Measurements from ENCODE around the gene KCNQ1. TPM values are rescaled to one million over a fixed set of nuclear protein-coding genes. Genes with fewer than 3 reads are reported as not detected.

Gene KCNQ1
- total RNA-seq, 1 experiment from 2014 or later: 1.0 TPM

- no peaks in the 10 kb centered on the region for H3K27me3 ChIP-seq (replicated peaks; ENCODE audit: control insufficient read depth, insufficient read depth, low read length)
- Mint-ChIP-seq H3K4me1 (ENCODE audit: low read depth, unreplicated experiment) (peaks cover 34% of the 10 kb centered on the region), H3K9me3 (ENCODE audit: unreplicated experiment) (no peaks in the 10 kb centered on the region), H3K27me3 (ENCODE audit: insufficient read depth, unreplicated experiment) (no peaks in the 10 kb centered on the region), H3K27ac (ENCODE audit: unreplicated experiment) (no peak overlapping the region), H3K36me3 (ENCODE audit: insufficient read depth, unreplicated experiment) (peaks cover 63% of the 10 kb centered on the region), H3K4me3 (ENCODE audit: unreplicated experiment) (no peak overlapping the region)
- H3K36me3 ChIP-seq (ENCODE audit: control insufficient read depth, insufficient read depth, low read length): peaks cover 12% of the 10 kb centered on the region
- intact Hi-C loops (cut with micrococcal nuclease; ENCODE audit: unreplicated experiment): loop anchor here (1.0 kb wide), 1 partner anchor 196 kb away; no protein-coding TSS in a partner anchor
- TF ChIP-seq CTCF (IDR thresholded peaks at IDR 0.05; ENCODE audit: insufficient read depth in 1 of 2, low read depth in 1 of 2, low read length in 1 of 2, severe bottlenecking in 1 of 2, unreplicated experiment in 1 of 2): peak; percentile 33 to 70
- no TSS peak for BruUV-seq (replicated peaks)
- no peak overlapping the region for H3K4me3 ChIP-seq (ENCODE audit: low read depth, low read length)
- H3K4me1 ChIP-seq: peaks cover 19% of the 10 kb centered on the region
- POLR2A ChIA-PET: no interaction called here
- H3K9me3 ChIP-seq: no peaks in the 10 kb centered on the region
- DNase-seq: peak; percentile 46 to 55
- CTCF ChIA-PET: interaction anchor here (0.6 to 0.9 kb wide), 2 partner anchors 161 to 196 kb away, joined by 3 to 4 read pairs; no protein-coding TSS in a partner anchor
Measured at GRCh38 chr11:2691991-2692875, 247.4 kb downstream of the KCNQ1 start.

- Histone ChIP-seq H3K36me3 (ENCODE audit: control insufficient read depth, insufficient read depth, low read length) (peaks cover 9% of the 10 kb centered on the region), H3K4me3 (ENCODE audit: low read depth, low read length) (no peak overlapping the region), H3K27me3 (replicated peaks; ENCODE audit: control insufficient read depth, insufficient read depth, low read length) (no peaks in the 10 kb centered on the region), H3K9me3 (no peaks in the 10 kb centered on the region), H3K4me1 (peaks cover 27% of the 10 kb centered on the region)
- CTCF ChIA-PET: no interaction called here
- no peaks in the 10 kb centered on the region for H3K27me3 Mint-ChIP-seq (ENCODE audit: insufficient read depth, unreplicated experiment)
- H3K36me3 Mint-ChIP-seq (ENCODE audit: insufficient read depth, unreplicated experiment): peaks cover 55% of the 10 kb centered on the region
- POLR2A ChIA-PET: no interaction called here
- H3K4me3 Mint-ChIP-seq (ENCODE audit: unreplicated experiment): no peak overlapping the region
- TF ChIP-seq CTCF (IDR thresholded peaks at IDR 0.05; ENCODE audit: insufficient read depth in 1 of 2, low read depth in 1 of 2, low read length in 1 of 2, severe bottlenecking in 1 of 2, unreplicated experiment in 1 of 2): peak in 1 of 2 experiments; percentile 8
- H3K4me1 Mint-ChIP-seq (ENCODE audit: low read depth, unreplicated experiment): peaks cover 34% of the 10 kb centered on the region
- DNase-seq: peak; percentile 23 to 38
- intact Hi-C loops (cut with micrococcal nuclease; ENCODE audit: unreplicated experiment): no loop called here
- H3K9me3 Mint-ChIP-seq (ENCODE audit: unreplicated experiment): no peaks in the 10 kb centered on the region
- H3K27ac Mint-ChIP-seq (ENCODE audit: unreplicated experiment): no peak overlapping the region
- BruUV-seq (replicated peaks): no TSS peak
Measured at GRCh38 chr11:2693271-2694261, 248.8 kb downstream of the KCNQ1 start.

- intact Hi-C loops (cut with micrococcal nuclease; ENCODE audit: unreplicated experiment): no loop called here
- Histone ChIP-seq H3K27me3 (replicated peaks; ENCODE audit: control insufficient read depth, insufficient read depth, low read length) (no peaks in the 10 kb centered on the region), H3K4me3 (ENCODE audit: low read depth, low read length) (no peak overlapping the region), H3K9me3 (no peaks in the 10 kb centered on the region), H3K36me3 (ENCODE audit: control insufficient read depth, insufficient read depth, low read length) (peaks cover 9% of the 10 kb centered on the region), H3K4me1 (peaks cover 27% of the 10 kb centered on the region)
- Mint-ChIP-seq H3K9me3 (ENCODE audit: unreplicated experiment) (no peaks in the 10 kb centered on the region), H3K27me3 (ENCODE audit: insufficient read depth, unreplicated experiment) (no peaks in the 10 kb centered on the region), H3K4me3 (ENCODE audit: unreplicated experiment) (no peak overlapping the region), H3K27ac (ENCODE audit: unreplicated experiment) (no peak overlapping the region), H3K36me3 (ENCODE audit: insufficient read depth, unreplicated experiment) (peaks cover 55% of the 10 kb centered on the region), H3K4me1 (ENCODE audit: low read depth, unreplicated experiment) (peaks cover 34% of the 10 kb centered on the region)
- no peak for DNase-seq
- ChIA-PET POLR2A (no interaction called here), CTCF (no interaction called here)
- no peak for TF ChIP-seq CTCF (IDR thresholded peaks at IDR 0.05; ENCODE audit: insufficient read depth in 1 of 2, low read depth in 1 of 2, low read length in 1 of 2, severe bottlenecking in 1 of 2, unreplicated experiment in 1 of 2)
- BruUV-seq (replicated peaks): no TSS peak
Measured at GRCh38 chr11:2694495-2694894, 249.7 kb downstream of the KCNQ1 start.

Measured in Caco-2 (cell line).